Smooth muscle cell (in vitro differentiated cells): ENCODE measurements around the gene ZNF691. TPM values are rescaled to one million over a fixed set of nuclear protein-coding genes. Genes with fewer than 3 reads are reported as not detected.
"Not testable (repeated sequence)": the region's sequence is repeated elsewhere in the genome, so short reads cannot be mapped to it uniquely, and the experiment has no call there.

Experiments used
- DNase-seq: peaks from one replicate; lab custom pipeline; 2025; ENCODE audit not compliant: unreplicated experiment; lab: John Stamatoyannopoulos, UW
- H2AFZ ChIP-seq: fragments of 200-600 bp; sonication (generic); 2 replicates; pipeline ENCODE4 v1.6.0; 2016; ENCODE audit warnings: antibody characterized with exemption, low read depth, mild to moderate bottlenecking
- H3F3A ChIP-seq: fragments of 200-600 bp; sonication (generic); 2 replicates; pipeline ENCODE4 v1.6.0; 2017; ENCODE audit warnings: antibody characterized with exemption, low read depth
- H3K27ac ChIP-seq: fragments of 200-600 bp; sonication (generic); 2 replicates; pipeline ENCODE4 v1.5.1; 2016; ENCODE audit warnings: low read depth, mild to moderate bottlenecking
- H3K27me3 ChIP-seq: fragments of 200-600 bp; sonication (generic); 2 replicates; pipeline ENCODE4 v1.6.1; 2016; ENCODE audit warnings: low read depth, mild to moderate bottlenecking
- H3K36me3 ChIP-seq: fragments of 200-600 bp; sonication (generic); 2 replicates; pipeline ENCODE4 v1.5.1; 2016; ENCODE audit warnings: low read depth
- H3K4me1 ChIP-seq: fragments of 200-600 bp; sonication (generic); 2 replicates; pipeline ENCODE4 v1.5.1; 2016; ENCODE audit warnings: low read depth
- H3K4me2 ChIP-seq: fragments of 200-600 bp; sonication (generic); 2 replicates; pipeline ENCODE4 v1.6.0; 2016; ENCODE audit warnings: mild to moderate bottlenecking
- H3K4me3 ChIP-seq: fragments of 200-600 bp; sonication (generic); 2 replicates; pipeline ENCODE4 v1.5.1; 2016; ENCODE audit warnings: mild to moderate bottlenecking
- H3K79me2 ChIP-seq: fragments of 200-600 bp; sonication (generic); 2 replicates; pipeline ENCODE4 v1.6.0; 2016; ENCODE audit warnings: low read depth, mild to moderate bottlenecking
- H3K9ac ChIP-seq: fragments of 200-600 bp; sonication (generic); 2 replicates; pipeline ENCODE4 v1.6.0; 2016; ENCODE audit warnings: low read depth
- H3K9me3 ChIP-seq: fragments of 200-600 bp; sonication (generic); replicated peaks from 2 replicates; pipeline ENCODE4 v1.5.1; 2016; ENCODE audit warnings: low read depth
- H4K20me1 ChIP-seq: fragments of 200-600 bp; sonication (generic); 2 replicates; pipeline ENCODE4 v1.6.0; 2016; ENCODE audit warnings: low read depth
- WGBS: methylation state at CpG from one replicate; pipeline ENCODE4 v1.1.7; 2016; ENCODE audit warnings: low lambda C conversion rate; 5-methylcytosine and 5-hydroxymethylcytosine counted together
- polyA plus RNA-seq: library from polyadenylated mRNA; unstranded; fragments of >200 nt; fragmentation: Nextera tagmentation; extraction: Ambion mirVana; gene quantifications from 2 replicates; pipeline ENCODE4 v1.2.1, GENCODE V29; 2016
- total RNA-seq: library from RNA; depleted of rRNA; stranded (reverse); fragments of >200 nt; gene quantifications from 2 replicates; pipeline ENCODE4 v1.2.3, GENCODE V29; 2014
- TF ChIP-seq, protein P1 (sequence below): fragments of 200-600 bp; sonication (generic); IDR thresholded peaks from 2 replicates; pipeline ENCODE4 v1.5.1; 2017; ENCODE audit warnings: borderline replicate concordance, mild to moderate bottlenecking, antibody characterized with exemption; ENCODE audit not compliant: insufficient read depth, poor library complexity, severe bottlenecking

Gene ZNF691
- total and polyA plus RNA-seq, 2 experiments from 2014 or later, result 4.2 to 4.8 TPM

DNA sequence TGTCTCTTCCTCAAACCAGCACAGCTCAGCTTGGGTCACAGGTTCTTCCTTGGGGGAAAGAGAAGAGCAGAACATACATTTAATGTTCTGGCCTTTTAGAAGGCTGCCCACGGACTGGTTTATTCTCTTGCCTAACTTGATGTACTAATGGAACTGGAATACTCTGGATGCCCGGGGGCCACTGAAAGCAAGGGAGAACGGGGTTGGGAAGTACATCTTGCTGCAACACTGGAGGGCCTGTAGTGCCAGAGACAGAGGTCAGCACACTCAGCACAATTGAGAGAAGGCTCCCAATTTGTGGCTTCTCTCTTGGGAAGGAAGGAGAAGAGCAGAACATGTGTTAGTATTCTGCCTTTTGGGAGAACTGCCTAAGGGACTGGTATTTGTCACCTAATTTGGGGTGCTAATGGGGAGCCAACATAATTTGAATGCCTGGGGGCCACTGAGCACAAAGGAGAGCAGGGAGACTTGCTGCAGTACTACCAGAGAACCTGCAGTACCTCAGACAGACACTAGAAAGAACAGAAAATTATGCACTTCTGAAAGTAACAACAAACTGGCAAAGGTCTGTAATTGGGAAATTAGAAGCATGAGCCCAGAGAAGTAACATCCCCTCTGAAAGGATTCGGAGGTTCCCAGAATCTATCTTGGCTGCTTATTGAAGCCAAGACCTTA lies 14.1 kb downstream of the ZNF691 start:
- Histone ChIP-seq H3K4me2 (no peak overlapping the region), H3K4me1 (no peaks in the 10 kb centered on the region), H3F3A (no peaks in the 10 kb centered on the region), H3K36me3 (no peaks in the 10 kb centered on the region), H3K79me2 (no peaks in the 10 kb centered on the region), H3K9ac (no peak overlapping the region), H3K27me3 (peaks cover 3% of the 10 kb centered on the region), H3K4me3 (no peak overlapping the region), H3K9me3 (no peaks in the 10 kb centered on the region), H4K20me1 (no peaks in the 10 kb centered on the region), H3K27ac (no peak overlapping the region), H2AFZ (no peak overlapping the region)
- no peak for DNase-seq
- TF ChIP-seq, protein P1, sequence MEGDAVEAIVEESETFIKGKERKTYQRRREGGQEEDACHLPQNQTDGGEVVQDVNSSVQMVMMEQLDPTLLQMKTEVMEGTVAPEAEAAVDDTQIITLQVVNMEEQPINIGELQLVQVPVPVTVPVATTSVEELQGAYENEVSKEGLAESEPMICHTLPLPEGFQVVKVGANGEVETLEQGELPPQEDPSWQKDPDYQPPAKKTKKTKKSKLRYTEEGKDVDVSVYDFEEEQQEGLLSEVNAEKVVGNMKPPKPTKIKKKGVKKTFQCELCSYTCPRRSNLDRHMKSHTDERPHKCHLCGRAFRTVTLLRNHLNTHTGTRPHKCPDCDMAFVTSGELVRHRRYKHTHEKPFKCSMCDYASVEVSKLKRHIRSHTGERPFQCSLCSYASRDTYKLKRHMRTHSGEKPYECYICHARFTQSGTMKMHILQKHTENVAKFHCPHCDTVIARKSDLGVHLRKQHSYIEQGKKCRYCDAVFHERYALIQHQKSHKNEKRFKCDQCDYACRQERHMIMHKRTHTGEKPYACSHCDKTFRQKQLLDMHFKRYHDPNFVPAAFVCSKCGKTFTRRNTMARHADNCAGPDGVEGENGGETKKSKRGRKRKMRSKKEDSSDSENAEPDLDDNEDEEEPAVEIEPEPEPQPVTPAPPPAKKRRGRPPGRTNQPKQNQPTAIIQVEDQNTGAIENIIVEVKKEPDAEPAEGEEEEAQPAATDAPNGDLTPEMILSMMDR, result no peak
- 82% methylated on average over 4 of the region's 4 CpGs for WGBS

DNA sequence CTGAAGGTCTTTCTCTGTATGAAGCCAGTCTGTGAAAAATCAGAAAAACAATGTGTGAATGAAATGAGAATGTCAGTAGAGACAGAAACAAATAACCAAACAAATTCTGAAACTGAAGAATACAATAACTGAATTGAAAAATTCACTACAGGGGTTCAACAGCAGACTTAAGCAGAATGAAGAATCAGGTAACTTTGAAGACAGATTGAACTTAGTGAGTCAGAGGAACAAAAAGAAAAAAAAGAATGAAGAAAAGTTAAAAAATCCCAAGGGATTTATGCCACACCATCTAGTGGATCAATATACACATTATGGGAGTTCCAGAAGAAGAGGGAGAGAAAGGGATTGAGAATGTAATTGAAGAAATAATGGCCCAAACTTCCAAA lies 14.6 kb downstream of the ZNF691 start:
- H3K9ac ChIP-seq, result no peak overlapping the region
- H3F3A ChIP-seq, result no peaks in the 10 kb centered on the region
- no peaks in the 10 kb centered on the region for H4K20me1 ChIP-seq
- TF ChIP-seq, protein P1, result no peak
- no peak overlapping the region for H3K27ac ChIP-seq
- no peak overlapping the region for H2AFZ ChIP-seq
- no peak overlapping the region for H3K4me2 ChIP-seq
- peaks cover 6% of the 10 kb centered on the region for H3K27me3 ChIP-seq
- no peak for DNase-seq
- no peaks in the 10 kb centered on the region for H3K79me2 ChIP-seq
- no peak overlapping the region for H3K4me3 ChIP-seq
- no peaks in the 10 kb centered on the region for H3K9me3 ChIP-seq
- H3K4me1 ChIP-seq, result no peaks in the 10 kb centered on the region
- H3K36me3 ChIP-seq, result no peaks in the 10 kb centered on the region

DNA sequence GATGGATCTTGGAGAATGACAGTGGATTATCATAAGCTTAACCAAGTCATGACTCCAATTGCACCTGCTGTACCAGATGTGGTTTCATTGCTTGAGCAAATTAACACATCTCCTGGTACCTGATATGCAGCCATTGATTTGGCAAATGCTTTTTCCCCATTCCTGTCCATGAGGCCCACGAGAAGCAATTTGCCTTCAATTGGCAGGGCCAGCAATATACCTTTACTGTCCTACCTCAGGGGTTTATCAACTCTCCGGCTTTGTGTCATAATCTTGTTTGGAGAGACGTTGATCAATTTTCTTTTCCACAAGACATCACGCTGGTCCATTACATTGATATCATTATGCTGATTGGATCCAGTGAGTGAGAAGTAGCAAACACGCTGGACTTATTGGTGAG lies 20.1 kb downstream of the ZNF691 start:
- no peak overlapping the region for H2AFZ ChIP-seq
- peaks cover 11% of the 10 kb centered on the region for H3K27me3 ChIP-seq
- H3K4me2 ChIP-seq, result no peak overlapping the region
- DNase-seq, result no peak
- H4K20me1 ChIP-seq, result no peaks in the 10 kb centered on the region
- no peak overlapping the region for H3K9ac ChIP-seq
- no peaks in the 10 kb centered on the region for H3K4me1 ChIP-seq
- no peak overlapping the region for H3K27ac ChIP-seq
- no peaks in the 10 kb centered on the region for H3K9me3 ChIP-seq
- H3K36me3 ChIP-seq, result no peaks in the 10 kb centered on the region
- H3K4me3 ChIP-seq, result no peak overlapping the region
- no peaks in the 10 kb centered on the region for H3K79me2 ChIP-seq
- 86% methylated on average over 5 of the region's 5 CpGs for WGBS
- TF ChIP-seq, protein P1, result no peak
- H3F3A ChIP-seq, result no peaks in the 10 kb centered on the region

DNA sequence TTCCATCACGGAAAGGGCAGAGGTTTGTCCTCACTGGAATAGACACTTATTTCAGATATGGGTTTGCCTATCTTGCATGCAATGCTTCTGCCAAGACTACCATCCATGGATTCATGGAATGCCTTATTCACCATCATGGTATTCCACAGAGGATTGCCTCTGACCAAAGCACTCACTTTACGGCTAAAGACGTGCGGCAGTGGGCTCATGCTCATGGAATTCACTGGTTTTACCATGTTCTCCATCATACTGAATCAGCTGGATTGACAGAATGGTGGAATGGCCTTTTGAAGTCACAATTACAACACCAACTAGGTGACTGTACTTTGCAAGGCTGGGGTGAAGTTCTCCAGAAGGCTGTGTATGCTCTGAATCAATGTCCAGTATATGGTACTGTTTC lies 22.1 kb downstream of the ZNF691 start:
- peaks cover 12% of the 10 kb centered on the region for H3K27me3 ChIP-seq
- H3K9me3 ChIP-seq, H3K27ac ChIP-seq, H2AFZ ChIP-seq, H3K4me1 ChIP-seq, H3K36me3 ChIP-seq, H4K20me1 ChIP-seq, H3K4me2 ChIP-seq, DNase-seq, H3K79me2 ChIP-seq, H3K9ac ChIP-seq, H3F3A ChIP-seq, H3K4me3 ChIP-seq: not testable (repeated sequence)
- 88% methylated on average over 4 of the region's 4 CpGs for WGBS

DNA sequence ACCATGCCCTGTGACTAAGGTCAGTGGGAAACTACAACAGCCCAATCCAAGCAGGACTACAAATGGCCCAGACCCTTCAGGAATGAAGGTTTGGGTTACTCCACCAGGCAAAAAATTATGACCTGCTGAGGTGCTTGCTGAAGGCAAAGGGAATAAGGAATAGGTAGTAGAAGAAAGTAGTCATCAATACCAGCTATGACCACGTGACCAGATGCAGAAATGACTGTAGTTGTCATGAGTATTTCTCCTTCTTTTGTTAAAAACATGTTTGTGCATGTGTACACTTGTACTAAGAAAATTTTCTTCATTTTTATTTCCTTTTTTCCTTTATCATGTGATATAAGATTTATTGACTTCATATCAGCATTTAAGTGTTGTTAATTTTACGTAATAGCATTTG lies 22.8 kb downstream of the ZNF691 start:
- not testable (repeated sequence) for H3K9me3 ChIP-seq, H3K4me1 ChIP-seq, H3K4me2 ChIP-seq, H3K4me3 ChIP-seq, H3F3A ChIP-seq, H3K79me2 ChIP-seq, H3K27ac ChIP-seq, H3K36me3 ChIP-seq, H4K20me1 ChIP-seq, H3K9ac ChIP-seq, DNase-seq, H2AFZ ChIP-seq
- WGBS, result 79% methylated on average over 2 of the region's 2 CpGs
- peaks cover 12% of the 10 kb centered on the region for H3K27me3 ChIP-seq

DNA sequence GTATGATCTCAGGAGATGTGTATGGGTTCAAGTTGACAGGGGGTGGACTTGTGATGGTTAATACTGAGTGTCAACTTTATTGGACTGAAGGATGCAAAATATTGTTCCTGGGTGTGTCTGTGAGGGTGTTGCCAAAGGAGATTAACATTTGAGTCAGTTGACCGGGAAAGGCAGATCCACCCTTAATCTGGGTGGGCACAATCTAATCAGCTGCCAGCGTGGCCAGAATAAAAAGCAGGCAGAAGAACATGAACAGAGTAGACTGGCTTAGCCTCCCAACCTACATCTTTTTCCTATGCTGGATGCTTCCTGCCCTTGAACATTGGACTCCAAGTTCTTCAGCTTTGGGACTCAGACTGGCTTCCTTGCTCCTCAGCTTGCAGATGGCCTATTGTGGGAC lies 23.3 kb downstream of the ZNF691 start:
- not testable (repeated sequence) for H3K9me3 ChIP-seq, H2AFZ ChIP-seq, H3K27ac ChIP-seq, H3F3A ChIP-seq, DNase-seq, H3K9ac ChIP-seq, H3K4me3 ChIP-seq, H3K4me1 ChIP-seq, H3K4me2 ChIP-seq, H3K36me3 ChIP-seq, H4K20me1 ChIP-seq, H3K79me2 ChIP-seq
- H3K27me3 ChIP-seq, result peaks cover 12% of the 10 kb centered on the region
- 88% methylated on average over 2 of the region's 2 CpGs for WGBS
